HG02588 (cell line): ENCODE data around the gene ZNF804B.

Experiments
- ATAC-seq: cut with Tn5 transposase; IDR thresholded peaks from one replicate; pipeline ENCODE4 v1.9.1; 2021; ENCODE audit warnings: mild to moderate bottlenecking, moderate library complexity; ENCODE audit not compliant: unreplicated experiment

Gene ZNF804B

DNA sequence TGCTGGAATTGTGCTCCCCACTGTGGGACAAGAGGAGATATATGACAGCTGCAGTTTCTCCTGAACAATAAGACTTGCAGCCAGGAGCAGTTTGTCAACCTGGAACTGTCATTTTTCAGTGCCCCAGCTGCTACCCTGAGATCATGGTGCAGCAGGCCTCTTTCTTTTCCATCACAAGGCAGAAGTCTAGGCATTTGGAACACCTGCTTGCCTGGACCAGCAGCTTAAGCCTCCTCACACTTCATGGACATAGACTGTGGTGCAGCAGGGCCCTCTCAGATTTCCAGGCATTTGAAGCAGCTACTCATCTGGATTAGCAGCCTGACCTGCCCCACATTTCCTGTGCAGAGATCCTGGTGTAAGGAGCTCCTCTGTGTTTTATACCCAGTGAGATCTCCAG lies 486.7 kb downstream of the ZNF804B start:
- no peak for ATAC-seq

- no peak for ATAC-seq
Observed at GRCh38 chr7:89247207-89247606, 487.7 kb downstream of the ZNF804B start.

DNA sequence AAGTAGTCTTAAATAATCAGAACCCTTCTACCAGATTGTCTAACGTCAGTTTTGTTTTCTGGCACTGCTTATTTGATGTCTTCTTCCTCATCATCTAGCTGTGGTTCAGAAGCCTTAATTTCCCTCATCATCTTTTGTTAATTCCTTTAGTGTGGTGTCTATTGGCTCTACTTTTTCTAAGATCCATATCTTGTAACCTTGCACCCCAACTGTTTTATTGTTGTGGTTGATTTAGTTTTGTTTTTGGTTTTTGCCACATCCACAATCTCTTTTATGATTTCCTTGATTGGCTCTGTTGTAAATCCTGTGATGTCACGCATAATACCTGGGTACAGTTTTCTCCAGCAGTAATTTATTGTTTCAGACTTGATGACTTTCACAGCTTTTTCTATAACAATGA lies 499.6 kb downstream of the ZNF804B start:
- ATAC-seq: no peak

GRCh38 chr7:89264126-89264525 lies 504.6 kb downstream of the ZNF804B start:
- ATAC-seq: no peak

GRCh38 chr7:89265631-89266030 lies 506.1 kb downstream of the ZNF804B start:
- no peak for ATAC-seq

DNA sequence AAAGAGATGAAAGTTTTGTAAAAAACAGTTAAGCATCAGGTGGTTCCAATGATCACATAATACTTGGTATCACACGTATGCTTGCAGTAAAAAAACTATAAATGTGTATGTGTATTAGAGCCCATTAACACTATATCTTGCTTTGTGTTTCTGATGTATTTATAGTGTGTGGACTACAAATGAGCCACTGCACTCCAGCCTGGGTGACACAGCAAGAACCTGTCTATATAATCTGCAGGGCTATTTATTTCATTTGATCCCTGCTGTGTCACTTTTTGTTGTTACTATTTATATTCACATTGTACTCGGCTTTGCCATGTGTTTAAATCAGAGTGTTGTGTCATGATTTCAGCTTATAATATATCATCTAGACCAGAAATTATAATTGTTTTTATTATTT lies 523.8 kb downstream of the ZNF804B start:
- no peak for ATAC-seq

DNA sequence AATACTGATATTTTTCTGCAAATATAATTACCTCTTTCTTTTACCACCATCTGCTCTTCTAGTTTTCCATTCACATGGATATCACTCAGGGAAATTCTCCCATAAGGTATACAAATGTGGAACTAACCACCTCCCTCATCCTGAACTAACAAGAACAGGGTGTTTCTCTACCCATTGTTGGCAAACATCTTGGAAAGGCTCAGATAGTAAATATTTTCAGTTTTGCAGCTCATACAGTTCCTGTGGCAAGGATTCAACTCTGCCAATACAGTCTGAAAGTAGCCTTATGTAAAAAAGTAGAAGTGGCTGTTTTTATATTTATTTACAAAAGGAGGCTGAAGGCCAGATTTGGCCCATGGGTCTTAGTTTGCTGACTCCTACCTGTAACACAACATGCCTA lies 549.0 kb downstream of the ZNF804B start:
- no peak for ATAC-seq

DNA sequence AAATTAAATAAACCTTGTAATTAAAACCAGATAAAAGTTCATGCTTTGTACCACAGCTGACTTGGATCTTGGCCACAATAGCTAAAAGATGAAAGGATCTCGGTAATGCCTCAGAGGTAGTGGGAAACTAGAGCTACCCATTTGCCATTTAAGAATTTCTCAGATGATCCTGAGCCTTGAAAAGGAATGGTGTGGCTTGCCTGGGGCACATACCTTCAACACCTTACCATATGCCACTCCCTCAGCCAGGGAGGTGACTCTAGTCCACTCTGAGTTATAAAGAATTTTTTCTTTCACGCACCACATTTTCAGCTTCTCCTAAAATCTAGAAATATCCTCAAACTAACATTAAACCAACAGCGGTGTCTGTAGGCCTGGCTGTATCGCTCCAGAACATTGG lies 552.4 kb downstream of the ZNF804B start:
- ATAC-seq: no peak

GRCh38 chr7:89312551-89312950 lies 553.1 kb downstream of the ZNF804B start:
- no peak for ATAC-seq

GRCh38 chr7:89316584-89317251 lies 557.2 kb downstream of the ZNF804B start:
- ATAC-seq: no peak

- no peak for ATAC-seq
Observed at GRCh38 chr7:89332026-89332425, 572.5 kb downstream of the ZNF804B start.

DNA sequence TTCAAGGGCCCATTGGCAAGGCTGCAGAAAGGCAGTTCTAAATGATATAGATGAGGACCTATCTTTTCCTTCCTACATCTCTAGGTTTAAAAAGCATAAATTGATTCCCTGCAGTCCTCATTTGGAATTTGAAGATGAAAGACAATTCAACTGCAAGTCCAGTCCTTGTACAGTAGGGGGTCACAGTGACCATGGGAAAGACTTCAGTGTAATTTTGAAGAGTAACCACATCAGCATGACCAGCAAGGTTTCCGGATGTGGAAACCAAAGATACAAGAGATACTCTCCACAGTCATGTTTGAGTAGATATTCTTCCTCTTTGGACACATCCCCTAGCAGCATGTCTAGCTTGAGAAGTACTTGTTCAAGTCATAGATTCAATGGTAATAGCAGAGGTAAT lies 575.3 kb downstream of the ZNF804B start:
- no peak for ATAC-seq

DNA sequence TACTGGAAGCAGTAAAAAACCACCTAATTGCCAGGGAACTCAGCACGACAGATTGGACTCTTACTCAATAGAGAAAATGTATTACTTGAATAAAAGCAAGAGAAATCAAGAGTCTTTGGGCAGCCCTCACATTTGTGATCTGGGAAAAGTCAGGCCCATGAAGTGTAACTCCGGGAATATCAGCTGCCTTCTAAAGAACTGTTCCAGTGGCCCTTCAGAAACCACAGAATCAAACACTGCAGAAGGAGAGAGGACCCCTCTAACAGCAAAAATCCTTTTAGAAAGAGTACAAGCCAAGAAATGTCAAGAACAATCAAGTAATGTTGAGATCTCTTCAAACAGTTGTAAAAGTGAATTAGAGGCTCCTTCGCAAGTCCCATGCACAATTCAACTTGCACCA lies 576.0 kb downstream of the ZNF804B start:
- ATAC-seq: no peak

- no peak for ATAC-seq
Observed at GRCh38 chr7:89336121-89336520, 576.6 kb downstream of the ZNF804B start.

DNA sequence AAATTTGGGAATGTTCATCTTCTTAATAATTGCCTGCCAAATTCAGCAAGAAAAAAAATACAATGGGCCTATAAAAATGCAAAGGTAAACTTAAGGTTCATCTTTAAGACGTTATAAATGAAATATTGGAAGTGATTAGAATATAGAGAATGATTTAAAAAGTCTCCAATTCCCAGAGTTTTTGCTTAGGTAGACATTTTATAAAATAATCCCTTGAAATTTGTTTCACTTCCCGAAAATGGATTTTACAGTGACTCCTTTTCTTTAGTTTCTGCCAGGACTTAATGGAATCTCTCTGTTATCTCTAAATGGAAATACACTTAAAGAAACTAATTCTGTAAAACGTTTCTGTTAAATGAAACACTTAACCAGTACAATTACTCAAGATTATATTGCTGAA lies 580.2 kb downstream of the ZNF804B start:
- no peak for ATAC-seq

DNA sequence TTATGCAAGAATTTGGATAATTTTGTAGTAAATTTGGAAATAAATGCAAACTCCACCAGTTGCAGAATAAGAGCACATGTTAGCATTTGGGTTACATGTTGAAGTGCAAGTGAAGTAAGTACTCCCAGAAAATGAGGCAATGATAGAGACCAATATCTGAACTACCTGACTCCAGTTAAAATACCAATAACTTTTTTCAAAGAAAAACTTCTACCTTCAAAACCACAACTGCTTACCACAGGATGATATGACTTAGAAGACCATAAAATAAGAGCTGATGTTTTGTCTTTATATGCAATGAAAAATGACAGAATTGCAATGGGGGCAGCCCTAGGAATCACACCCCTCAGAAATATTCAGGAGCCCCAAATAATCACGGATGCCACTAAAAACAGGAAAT lies 597.6 kb downstream of the ZNF804B start:
- no peak for ATAC-seq

DNA sequence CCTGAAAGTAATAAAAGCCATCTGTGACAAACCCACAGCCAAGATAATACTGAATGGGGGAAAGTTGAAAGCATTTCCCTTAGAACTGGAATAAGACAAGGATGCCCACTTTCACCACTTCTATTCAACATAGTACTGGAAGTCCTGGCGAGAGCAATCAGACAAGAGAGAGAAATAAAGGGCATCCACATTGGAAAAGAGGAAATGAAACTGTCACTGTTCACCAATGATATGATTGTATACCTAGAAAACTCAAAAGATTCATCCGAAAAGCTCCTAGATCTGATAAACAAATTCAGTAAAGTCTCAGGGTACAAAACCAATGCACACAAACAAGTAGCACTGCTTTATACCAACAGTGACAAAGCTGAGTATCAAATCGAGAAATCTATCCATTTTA lies 617.7 kb downstream of the ZNF804B start:
- ATAC-seq: no peak

DNA sequence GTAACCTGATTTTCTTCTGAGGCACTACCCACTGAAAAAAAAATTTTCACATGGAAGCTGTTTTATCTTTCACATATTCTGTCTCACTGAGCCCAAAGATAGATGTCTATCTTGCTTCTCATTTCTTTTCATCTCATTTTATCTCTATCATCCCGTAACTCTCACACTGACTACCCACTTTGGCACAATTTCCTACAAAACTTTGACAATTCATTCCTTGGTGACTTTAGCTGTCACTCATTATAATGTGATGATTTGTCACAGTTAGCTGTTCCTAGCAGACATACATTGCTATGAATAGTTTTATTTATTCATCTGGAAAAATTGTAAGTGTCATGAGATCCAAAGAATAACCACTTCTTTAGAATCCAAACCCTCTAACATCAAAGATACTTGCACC lies 625.9 kb downstream of the ZNF804B start:
- no peak for ATAC-seq
